Naive thymus-derived CD4-positive, alpha-beta T cell (primary cell): ENCODE results near the gene SUFU. TPM values are rescaled to one million over a fixed set of nuclear protein-coding genes. Genes with fewer than 3 reads are reported as not detected.

Source experiments
- ATAC-seq: fragments of 150-1000 bp; cut with Tn5 transposase; 2 replicates; pipeline ENCODE4 v1.10.0; 2021; ENCODE audit warnings: mild to moderate bottlenecking, moderate library complexity
- CTCF ChIA-PET: fragments of 350-600 bp; sonication (Branson Sonifier 250); formaldehyde crosslinking; loops from one replicate; lab custom pipeline; 2021; ENCODE audit warnings: antibody characterized with exemption; lab: Charles Lee
- POLR2A ChIA-PET: fragments of 350-600 bp; sonication (Branson Sonifier 250); formaldehyde crosslinking; loops from one replicate; lab custom pipeline; 2021; ENCODE audit warnings: antibody characterized with exemption, inconsistent platforms; lab: Charles Lee
- DNase-seq, 9 donors: peaks; one replicate each; pipeline versions ENCODE4 v3.0.0 to v3.0.0-alpha.2; 2020 to 2022; ENCODE audit warnings: mixed read lengths in 1 of 9
- H3K27ac ChIP-seq: one replicate; pipeline ENCODE4 v1.7.0; 2013; ENCODE audit warnings: mild to moderate bottlenecking, low read depth, low read length, moderate library complexity
- H3K27me3 ChIP-seq, 2 donors: one replicate each; pipeline ENCODE4 v1.7.0; 2013; ENCODE audit warnings: low read length in 2 of 2, mild to moderate bottlenecking in 2 of 2, moderate library complexity in 2 of 2; ENCODE audit not compliant: control insufficient read depth in 2 of 2, insufficient read depth in 2 of 2
- H3K36me3 ChIP-seq, 3 experiments: 1 replicate in 2 of 3; 2 replicates in 1 of 3; pipeline ENCODE4 v1.7.0; 2013; ENCODE audit warnings: low read length in 3 of 3, mild to moderate bottlenecking in 3 of 3, moderate library complexity in 1 of 3; ENCODE audit not compliant: insufficient read depth in 3 of 3, control insufficient read depth in 2 of 3
- H3K4me1 ChIP-seq, 2 donors: one replicate each; pipeline ENCODE4 v1.7.0; 2013; ENCODE audit warnings: low read length in 2 of 2, mild to moderate bottlenecking in 2 of 2, moderate library complexity in 1 of 2; ENCODE audit not compliant: control insufficient read depth in 2 of 2, insufficient read depth in 2 of 2
- H3K4me3 ChIP-seq: 2 replicates; pipeline ENCODE4 v1.7.0; 2013; ENCODE audit warnings: mild to moderate bottlenecking, low read length
- H3K9me3 ChIP-seq, 3 experiments: 1 replicate in 2 of 3; 2 replicates in 1 of 3; pipeline ENCODE4 v1.7.0; 2013; ENCODE audit warnings: low read length in 3 of 3; ENCODE audit not compliant: control insufficient read depth in 2 of 3
- H3K27ac Mint-ChIP-seq, 9 donors: one replicate each; pipeline ENCODE4 v1.8.0; 2020 to 2022; ENCODE audit warnings: mixed read lengths in 9 of 9, mild to moderate bottlenecking in 8 of 9, moderate library complexity in 5 of 9, inconsistent platforms in 2 of 9
- H3K27me3 Mint-ChIP-seq, 5 donors: one replicate each; pipeline ENCODE4 v1.8.0; 2021 to 2022; ENCODE audit warnings: mixed read lengths in 5 of 5, mild to moderate bottlenecking in 1 of 5
- H3K36me3 Mint-ChIP-seq, 5 donors: one replicate each; pipeline ENCODE4 v1.8.0; 2020 to 2022; ENCODE audit warnings: mixed read lengths in 5 of 5, mild to moderate bottlenecking in 3 of 5, inconsistent platforms in 1 of 5
- H3K4me1 Mint-ChIP-seq, 7 donors: one replicate each; pipeline ENCODE4 v1.8.0; 2020 to 2022; ENCODE audit warnings: mixed read lengths in 7 of 7, mild to moderate bottlenecking in 3 of 7, inconsistent platforms in 1 of 7
- H3K4me3 Mint-ChIP-seq, 10 donors: one replicate each; pipeline ENCODE4 v1.8.0; 2020 to 2022; ENCODE audit warnings: mild to moderate bottlenecking in 10 of 10, mixed read lengths in 10 of 10, moderate library complexity in 6 of 10, inconsistent platforms in 2 of 10
- H3K9me3 Mint-ChIP-seq, 11 donors: one replicate each; pipeline ENCODE4 v1.8.0; 2020 to 2022; ENCODE audit warnings: mixed read lengths in 11 of 11, mild to moderate bottlenecking in 4 of 11, inconsistent platforms in 1 of 11, moderate library complexity in 1 of 11
- intact Hi-C, 2 donors: fragments of 100-400 bp; cut with micrococcal nuclease; formaldehyde crosslinking; loops; one replicate each; pipeline ENCODE4 v1.15.1; 2023
- polyA plus RNA-seq, 2 donors: library from polyadenylated mRNA; unstranded; fragments of 300-500 nt; fragmentation: Illumina TruSeq; gene quantifications; one replicate each; pipeline ENCODE4 v1.2.3, GENCODE V29; 2021
- total RNA-seq, 6 experiments: library from RNA in 5 of 6; stranded (reverse) in 5 of 6; gene quantifications; 1 replicate in 5 of 6; 2 replicates in 1 of 6; pipeline ENCODE4 v1.2.3 and lab custom pipeline; 2021 to 2026

The SUFU gene
- total and polyA plus RNA-seq, 7 experiments from 2014 or later, result 2.9 to 17.5 (median 14.4) TPM

- no peak overlapping the region for H3K4me3 ChIP-seq
- no peaks in the 10 kb centered on the region for H3K9me3 ChIP-seq
- H3K9me3 Mint-ChIP-seq, result no peaks in the 10 kb centered on the region
- H3K36me3 Mint-ChIP-seq, result peaks cover 2 to 48% (median 12%) of the 10 kb centered on the region in 5 donors
- intact Hi-C loops, result no loop called here
- no peaks in the 10 kb centered on the region for H3K4me1 ChIP-seq
- DNase-seq (no peak), ATAC-seq (no peak)
- H3K4me3 Mint-ChIP-seq, result no peak overlapping the region
- H3K27ac ChIP-seq, result no peak overlapping the region
- no peak overlapping the region for H3K27ac Mint-ChIP-seq
- H3K4me1 Mint-ChIP-seq, result peaks cover 0 to 5% (median 0%) of the 10 kb centered on the region in 7 donors
- no peaks in the 10 kb centered on the region for H3K27me3 ChIP-seq
- POLR2A ChIA-PET, result no interaction called here
- H3K36me3 ChIP-seq, result peaks cover 0 to 79% (median 0%) of the 10 kb centered on the region in 3 experiments
- H3K27me3 Mint-ChIP-seq, result no peaks in the 10 kb centered on the region
- CTCF ChIA-PET, result interaction anchor here (0.6 to 1.0 kb wide), 2 partner anchors 11 to 235 kb away, joined by 3 to 4 read pairs; no protein-coding TSS in a partner anchor
These were observed 97.0 kb downstream of the SUFU start for GRCh38 chr10:102600816-102601215.

- no peaks in the 10 kb centered on the region for H3K9me3 Mint-ChIP-seq
- peaks cover 0 to 2% (median 0%) of the 10 kb centered on the region in 7 donors for H3K4me1 Mint-ChIP-seq
- Histone ChIP-seq H3K27me3 (no peaks in the 10 kb centered on the region), H3K36me3 (peaks cover 0 to 75% (median 0%) of the 10 kb centered on the region in 3 experiments), H3K27ac (no peak overlapping the region), H3K9me3 (no peaks in the 10 kb centered on the region), H3K4me1 (no peaks in the 10 kb centered on the region), H3K4me3 (no peak overlapping the region)
- ATAC-seq, result no peak
- DNase-seq, result no peak
- peak overlapping the region in 1 of 9 donors; percentile 6 for H3K27ac Mint-ChIP-seq
- peaks cover 2 to 56% (median 12%) of the 10 kb centered on the region in 5 donors for H3K36me3 Mint-ChIP-seq
- no peak overlapping the region for H3K4me3 Mint-ChIP-seq
- POLR2A ChIA-PET, result interaction anchor here (0.5 kb wide), 1 partner anchor 1029 kb away, joined by 3 read pairs; no protein-coding TSS in a partner anchor
- CTCF ChIA-PET, result interaction anchor here (0.6 to 1.0 kb wide), 2 partner anchors 18 to 234 kb away, joined by 3 to 4 read pairs; no protein-coding TSS in a partner anchor
- H3K27me3 Mint-ChIP-seq, result no peaks in the 10 kb centered on the region
- intact Hi-C loops, result no loop called here
These were observed 97.9 kb downstream of the SUFU start for GRCh38 chr10:102601639-102602038.

- Mint-ChIP-seq H3K27me3 (no peaks in the 10 kb centered on the region), H3K36me3 (peaks cover 4 to 53% (median 12%) of the 10 kb centered on the region in 5 donors), H3K4me3 (no peak overlapping the region), H3K9me3 (no peaks in the 10 kb centered on the region), H3K27ac (no peak overlapping the region), H3K4me1 (peaks cover 0 to 4% (median 0%) of the 10 kb centered on the region in 7 donors)
- no peaks in the 10 kb centered on the region for H3K4me1 ChIP-seq
- intact Hi-C loops, result no loop called here
- no peak overlapping the region for H3K27ac ChIP-seq
- ChIA-PET CTCF (interaction anchor here (1.0 kb wide), 1 partner anchor 19 kb away, joined by 3 read pairs; no protein-coding TSS in a partner anchor), POLR2A (interaction anchor here (0.5 kb wide), 1 partner anchor 1029 kb away, joined by 3 read pairs; no protein-coding TSS in a partner anchor)
- no peak overlapping the region for H3K4me3 ChIP-seq
- DNase-seq (no peak), ATAC-seq (no peak)
- H3K9me3 ChIP-seq, result no peaks in the 10 kb centered on the region
- H3K36me3 ChIP-seq, result peaks cover 0 to 67% (median 0%) of the 10 kb centered on the region in 3 experiments
- no peaks in the 10 kb centered on the region for H3K27me3 ChIP-seq
These were observed 98.7 kb downstream of the SUFU start for GRCh38 chr10:102602272-102603045.

- H3K9me3 ChIP-seq, result no peaks in the 10 kb centered on the region
- Mint-ChIP-seq H3K9me3 (no peaks in the 10 kb centered on the region), H3K36me3 (peaks cover 2 to 42% (median 8%) of the 10 kb centered on the region in 5 donors), H3K27ac (no peak overlapping the region), H3K27me3 (no peaks in the 10 kb centered on the region), H3K4me3 (no peak overlapping the region), H3K4me1 (peaks cover 0 to 4% (median 1%) of the 10 kb centered on the region in 7 donors)
- POLR2A ChIA-PET, result no interaction called here
- ATAC-seq (no peak), DNase-seq (no peak)
- H3K27ac ChIP-seq, result no peak overlapping the region
- no peaks in the 10 kb centered on the region for H3K27me3 ChIP-seq
- intact Hi-C loops, result no loop called here
- no peak overlapping the region for H3K4me3 ChIP-seq
- no peaks in the 10 kb centered on the region for H3K4me1 ChIP-seq
- CTCF ChIA-PET, result no interaction called here
- H3K36me3 ChIP-seq, result peaks cover 0 to 52% (median 0%) of the 10 kb centered on the region in 3 experiments
These were observed 100.2 kb downstream of the SUFU start for GRCh38 chr10:102603946-102604345.

- ChIA-PET POLR2A (no interaction called here), CTCF (no interaction called here)
- no peak for ATAC-seq
- Histone ChIP-seq H3K27ac (no peak overlapping the region), H3K9me3 (no peaks in the 10 kb centered on the region), H3K27me3 (no peaks in the 10 kb centered on the region), H3K4me1 (no peaks in the 10 kb centered on the region), H3K4me3 (no peak overlapping the region), H3K36me3 (peaks cover 0 to 47% (median 0%) of the 10 kb centered on the region in 3 experiments)
- DNase-seq, result no peak
- H3K4me1 Mint-ChIP-seq, result peaks cover 0 to 8% (median 3%) of the 10 kb centered on the region in 7 donors
- no peak overlapping the region for H3K27ac Mint-ChIP-seq
- intact Hi-C loops, result no loop called here
- H3K9me3 Mint-ChIP-seq, result no peaks in the 10 kb centered on the region
- H3K4me3 Mint-ChIP-seq, result no peak overlapping the region
- peaks cover 2 to 37% (median 10%) of the 10 kb centered on the region in 5 donors for H3K36me3 Mint-ChIP-seq
- H3K27me3 Mint-ChIP-seq, result no peaks in the 10 kb centered on the region
These were observed 100.7 kb downstream of the SUFU start for GRCh38 chr10:102604439-102604841.

GRCh38 chr10:102605712-102606111 is 101.9 kb downstream of the SUFU start:
- CTCF ChIA-PET, result no interaction called here
- Histone ChIP-seq H3K4me1 (peaks cover 0 to 5% of the 10 kb centered on the region in 2 donors), H3K36me3 (peaks cover 0 to 36% (median 0%) of the 10 kb centered on the region in 3 experiments), H3K9me3 (no peaks in the 10 kb centered on the region), H3K27ac (no peak overlapping the region), H3K4me3 (no peak overlapping the region), H3K27me3 (no peaks in the 10 kb centered on the region)
- Mint-ChIP-seq H3K27ac (peak overlapping the region in 2 of 9 donors; percentile 62 to 65), H3K4me1 (peaks cover 2 to 17% (median 12%) of the 10 kb centered on the region in 7 donors), H3K36me3 (peaks cover 2 to 29% (median 7%) of the 10 kb centered on the region in 5 donors), H3K9me3 (no peaks in the 10 kb centered on the region), H3K27me3 (no peaks in the 10 kb centered on the region), H3K4me3 (no peak overlapping the region)
- no peak for DNase-seq
- POLR2A ChIA-PET, result interaction anchor here (1.1 kb wide), 1 partner anchor 13 kb away, joined by 3 read pairs; no protein-coding TSS in a partner anchor
- intact Hi-C loops, result no loop called here
- no peak for ATAC-seq
